Activated CD8-positive, alpha-beta memory T cell treated with anti-CD3 and anti-CD28 coated beads, Interleukin-2, amount 10 ng/mL, durations not matched to agents 7 days and 5 days (primary cell): ENCODE measurements around the gene CXXC5. TPM values are rescaled to one million over a fixed set of nuclear protein-coding genes. Genes with fewer than 3 reads are reported as not detected.

Experiments used
- ATAC-seq: fragments of 150-1000 bp; cut with Tn5 transposase; one replicate; pipeline ENCODE4 v1.10.0; 2021; ENCODE audit warnings: moderate library complexity
- CTCF ChIA-PET: fragments of 350-600 bp; sonication (Branson Sonifier 250); formaldehyde crosslinking; loops from one replicate; lab custom pipeline; 2021; ENCODE audit warnings: antibody characterized with exemption; lab: Charles Lee
- DNase-seq: peaks from one replicate; pipeline ENCODE4 v3.0.0-alpha.2; 2020
- H3K27ac Mint-ChIP-seq: one replicate; pipeline ENCODE4 v1.8.0; 2021; ENCODE audit warnings: mild to moderate bottlenecking, mixed read lengths
- H3K27me3 Mint-ChIP-seq: one replicate; pipeline ENCODE4 v1.8.0; 2021; ENCODE audit warnings: mixed read lengths
- H3K36me3 Mint-ChIP-seq: one replicate; pipeline ENCODE4 v1.8.0; 2021; ENCODE audit warnings: mild to moderate bottlenecking, mixed read lengths
- H3K4me1 Mint-ChIP-seq: one replicate; pipeline ENCODE4 v1.8.0; 2021; ENCODE audit warnings: mixed read lengths
- H3K4me3 Mint-ChIP-seq: one replicate; pipeline ENCODE4 v1.8.0; 2021; ENCODE audit warnings: mild to moderate bottlenecking, moderate library complexity, mixed read lengths
- H3K9me3 Mint-ChIP-seq: one replicate; pipeline ENCODE4 v1.8.0; 2022; ENCODE audit warnings: low read depth, mixed read lengths
- total RNA-seq, 2 experiments: library from RNA; stranded (reverse); gene quantifications; one replicate each; pipeline ENCODE4 v1.2.3, GENCODE V29; 2021

Gene CXXC5
- total RNA-seq, 2 experiments from 2014 or later = 1.8 to 4.1 TPM

DNA sequence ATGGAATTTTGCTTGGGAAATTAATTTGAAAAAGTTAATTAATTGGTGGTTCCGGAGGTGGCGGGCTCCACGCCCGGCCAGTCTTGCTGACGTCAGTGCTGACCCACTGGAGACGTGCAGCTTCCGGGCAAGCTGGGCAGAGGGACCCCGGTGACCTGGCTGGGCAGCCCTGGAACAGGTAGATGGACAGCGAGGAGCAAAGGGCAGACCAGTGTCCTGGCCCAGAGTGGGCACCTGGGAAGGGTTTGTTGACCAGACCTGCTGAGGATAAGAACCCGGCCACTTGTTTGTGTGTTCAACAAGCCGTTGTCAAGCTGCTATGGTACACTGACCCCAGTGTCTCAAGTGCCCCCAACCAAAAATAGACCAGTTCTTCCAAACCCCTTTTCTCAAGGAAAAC is 17.5 kb downstream of the CXXC5 start:
- ATAC-seq = no peak
- Mint-ChIP-seq H3K36me3 (no peaks in the 10 kb centered on the region), H3K4me3 (no peak overlapping the region), H3K27ac (no peak overlapping the region), H3K27me3 (no peaks in the 10 kb centered on the region), H3K4me1 (peaks cover 41% of the 10 kb centered on the region), H3K9me3 (no peaks in the 10 kb centered on the region)
- no peak for DNase-seq
- CTCF ChIA-PET = interaction anchor here (1.1 to 7.5 kb wide), 4 partner anchors 11 to 100 kb away, joined by 3 to 84 read pairs (median 4); no protein-coding TSS in a partner anchor

DNA sequence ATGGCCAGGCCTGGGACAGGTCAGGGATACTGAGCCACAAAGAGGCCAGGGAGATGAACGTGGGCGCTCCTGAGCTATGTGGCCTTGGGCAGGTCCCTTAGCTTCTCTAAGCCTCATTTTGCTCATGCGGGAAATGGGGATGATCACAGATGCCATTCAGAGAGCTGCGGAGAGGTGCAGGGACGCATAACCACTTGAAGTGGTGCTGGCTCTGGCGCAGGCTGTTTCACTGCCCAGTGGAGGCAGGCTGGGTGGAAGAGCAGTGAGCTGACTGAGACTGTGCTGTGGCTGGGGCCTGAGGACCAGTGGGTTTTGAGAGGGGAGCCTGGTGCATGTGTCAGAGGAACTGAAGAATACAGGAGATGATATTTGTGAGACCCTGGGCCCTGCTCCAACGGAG is 18.4 kb downstream of the CXXC5 start:
- H3K27ac Mint-ChIP-seq = peak overlapping the region; percentile 0
- no peak for ATAC-seq

DNA sequence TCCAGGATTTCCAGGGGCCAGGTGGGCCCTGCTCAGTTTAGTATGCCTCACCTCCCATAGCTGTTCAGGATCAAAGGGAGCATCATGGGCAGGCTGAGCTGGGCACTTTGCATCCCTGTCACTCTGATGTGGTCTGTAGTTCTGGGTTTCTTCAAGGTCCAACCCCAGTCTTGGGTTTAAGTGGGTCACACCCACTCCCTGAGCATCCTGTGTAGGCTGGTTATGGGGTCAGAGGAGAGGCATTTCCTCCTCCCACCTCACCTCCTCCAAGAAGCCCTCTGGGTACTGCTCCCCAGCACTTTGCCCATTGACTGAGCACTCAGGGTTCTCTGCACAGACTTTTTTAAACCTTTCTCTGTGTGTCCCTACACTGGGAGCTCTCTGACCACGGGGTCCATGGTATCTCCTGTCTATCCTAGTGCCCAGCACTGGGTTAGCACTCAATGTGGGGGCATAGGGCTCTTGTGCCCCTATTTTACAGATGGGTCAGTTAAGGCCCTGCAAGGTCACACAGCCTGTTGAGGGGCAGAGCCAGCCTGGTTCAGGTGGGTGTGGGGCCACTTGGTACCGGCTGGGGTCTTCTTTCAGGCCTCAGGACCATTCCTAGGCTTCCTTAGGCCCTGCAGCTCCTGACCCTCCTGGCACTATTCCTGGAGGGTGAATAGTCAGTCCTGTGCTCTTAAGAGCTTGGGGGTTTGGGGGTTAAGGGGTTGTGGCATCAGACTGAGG is 19.0 kb downstream of the CXXC5 start:
- Mint-ChIP-seq H3K36me3 (no peaks in the 10 kb centered on the region), H3K27me3 (no peaks in the 10 kb centered on the region), H3K4me3 (no peak overlapping the region), H3K9me3 (no peaks in the 10 kb centered on the region), H3K27ac (peak overlapping the region; percentile 65), H3K4me1 (peaks cover 49% of the 10 kb centered on the region)
- CTCF ChIA-PET = interaction anchor here (1.0 to 7.5 kb wide), 4 partner anchors 33 to 154 kb away, joined by 4 to 84 read pairs (median 6); no protein-coding TSS in a partner anchor
- ATAC-seq = peak; percentile 23
- peak; percentile 70 for DNase-seq

More for the DNA sequence above, 18.4 kb downstream of the CXXC5 start:
- DNase-seq = no peak
- H3K4me3 Mint-ChIP-seq = no peak overlapping the region
- no peaks in the 10 kb centered on the region for H3K36me3 Mint-ChIP-seq
- H3K9me3 Mint-ChIP-seq = no peaks in the 10 kb centered on the region
- H3K4me1 Mint-ChIP-seq = peaks cover 47% of the 10 kb centered on the region
- CTCF ChIA-PET = interaction anchor here (1.2 to 7.5 kb wide), 3 partner anchors 32 to 99 kb away, joined by 5 to 84 read pairs (median 6); no protein-coding TSS in a partner anchor
- H3K27me3 Mint-ChIP-seq = no peaks in the 10 kb centered on the region

DNA sequence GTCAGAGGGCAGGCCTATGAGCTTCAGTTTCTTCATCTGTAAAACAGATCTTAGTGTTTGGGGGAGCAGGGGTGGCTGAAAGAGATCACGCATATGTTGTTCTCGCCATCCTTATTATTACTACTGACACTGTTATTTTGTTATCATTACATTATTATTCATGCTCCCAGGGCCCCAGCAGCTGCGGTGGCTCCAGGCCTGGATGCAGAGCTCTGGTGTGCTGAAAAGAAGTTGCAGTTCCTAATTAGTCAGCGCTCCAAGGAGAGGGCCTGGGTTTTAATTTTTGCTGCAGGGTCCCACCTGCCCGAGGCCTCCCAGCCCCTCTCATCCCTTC is 19.5 kb downstream of the CXXC5 start:
- CTCF ChIA-PET = interaction anchor here (1.0 to 7.5 kb wide), 4 partner anchors 33 to 154 kb away, joined by 4 to 84 read pairs (median 6); no protein-coding TSS in a partner anchor
- H3K4me1 Mint-ChIP-seq = peaks cover 51% of the 10 kb centered on the region
- peak overlapping the region; percentile 65 for H3K27ac Mint-ChIP-seq

DNA sequence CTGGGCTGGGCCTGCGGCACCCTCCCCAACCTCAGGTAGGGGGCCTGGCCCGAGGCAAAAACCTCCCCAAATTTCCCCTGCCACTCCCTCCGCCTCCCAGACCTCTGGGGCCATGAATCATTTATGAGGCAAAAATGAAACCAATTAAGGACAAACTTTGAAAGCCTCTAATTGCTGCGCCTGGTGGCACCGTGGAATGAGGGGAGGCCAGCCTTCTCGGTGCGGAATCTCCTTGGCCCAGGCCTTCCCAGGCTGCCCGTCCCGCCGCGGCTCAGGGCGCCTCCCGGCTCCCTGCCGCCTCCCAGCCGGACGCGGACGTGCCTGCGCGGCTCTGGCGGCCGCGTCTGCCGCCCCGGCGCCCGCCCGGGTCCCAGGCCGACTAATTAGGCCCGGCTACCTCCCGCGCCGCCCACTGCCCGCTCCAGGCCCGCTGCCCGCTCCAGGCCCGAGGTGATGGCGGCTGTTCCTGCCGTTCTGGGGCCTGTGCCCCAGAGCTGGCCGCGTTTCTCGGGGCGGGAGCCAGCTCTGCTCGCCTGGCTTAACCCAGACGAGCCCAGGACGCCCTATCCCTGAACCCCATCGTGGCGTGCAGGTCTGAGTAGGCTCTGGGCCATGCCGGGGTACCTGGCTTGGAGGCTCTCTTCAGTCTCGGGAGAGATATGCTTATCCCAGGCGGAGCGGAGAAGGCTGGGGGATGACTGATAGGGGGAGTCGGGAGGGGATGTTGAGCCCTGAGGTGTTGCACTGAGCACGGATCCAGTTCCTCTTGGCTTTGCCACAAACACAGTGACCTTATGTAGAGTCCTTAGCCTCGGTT is 20.1 kb downstream of the CXXC5 start:
- H3K27me3 Mint-ChIP-seq = no peaks in the 10 kb centered on the region
- H3K36me3 Mint-ChIP-seq = no peaks in the 10 kb centered on the region
- CTCF ChIA-PET = interaction anchor here (0.5 to 7.5 kb wide), 7 partner anchors 14 to 155 kb away, joined by 3 to 84 read pairs (median 6); no protein-coding TSS in a partner anchor
- peaks cover 51% of the 10 kb centered on the region for H3K4me1 Mint-ChIP-seq
- DNase-seq (peak; percentile 65), ATAC-seq (peak; percentile 56)
- no peaks in the 10 kb centered on the region for H3K9me3 Mint-ChIP-seq
- peak overlapping the region; percentile 81 for H3K4me3 Mint-ChIP-seq
- peak overlapping the region; percentile 80 for H3K27ac Mint-ChIP-seq

More for the DNA sequence above, 19.5 kb downstream of the CXXC5 start:
- DNase-seq (no peak), ATAC-seq (no peak)
- Mint-ChIP-seq H3K27me3 (no peaks in the 10 kb centered on the region), H3K9me3 (no peaks in the 10 kb centered on the region), H3K4me3 (peak overlapping the region; percentile 60), H3K36me3 (no peaks in the 10 kb centered on the region)

DNA sequence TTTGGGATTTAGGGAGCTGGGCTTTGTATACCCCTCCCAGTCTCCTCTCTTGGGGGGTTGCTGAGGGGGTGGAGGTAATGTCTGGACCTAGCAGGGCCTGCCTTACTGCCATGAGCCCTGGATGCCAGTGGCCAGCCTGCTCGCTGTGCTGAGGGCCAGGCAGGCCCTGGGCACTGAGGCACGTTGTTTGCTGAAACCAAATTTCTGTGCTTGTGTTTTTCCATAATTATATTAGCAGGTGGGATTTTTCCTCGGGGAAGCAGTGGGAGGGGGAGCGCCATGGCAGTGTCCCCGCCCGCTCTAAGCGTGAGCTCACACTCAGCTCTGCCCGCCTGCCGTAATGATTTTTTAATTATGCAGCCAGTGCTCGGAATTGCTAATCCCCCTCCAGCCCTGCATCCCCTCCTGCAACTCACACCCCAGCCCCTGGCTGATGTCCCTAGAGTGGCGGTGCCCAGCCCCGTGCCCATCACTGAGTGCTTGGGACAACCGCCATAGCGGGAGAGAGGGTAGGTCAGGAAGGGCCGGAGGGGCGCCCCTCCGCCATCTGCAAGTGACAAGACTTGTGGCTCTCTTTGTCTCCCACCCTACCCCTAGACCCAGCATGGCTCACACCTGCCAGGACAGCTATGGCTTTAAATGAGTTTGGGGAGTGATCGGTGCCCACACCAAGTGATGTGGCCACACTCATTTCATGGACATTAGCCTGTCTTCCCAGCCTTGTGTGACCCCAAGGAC is 20.9 kb downstream of the CXXC5 start:
- CTCF ChIA-PET = interaction anchor here (1.2 to 7.5 kb wide), 8 partner anchors 8 to 119 kb away, joined by 3 to 84 read pairs (median 4); no protein-coding TSS in a partner anchor
- Mint-ChIP-seq H3K36me3 (no peaks in the 10 kb centered on the region), H3K27ac (peak overlapping the region; percentile 80), H3K27me3 (no peaks in the 10 kb centered on the region), H3K4me3 (peak overlapping the region; percentile 81), H3K9me3 (no peaks in the 10 kb centered on the region), H3K4me1 (peaks cover 51% of the 10 kb centered on the region)
- ATAC-seq (no peak), DNase-seq (no peak)

DNA sequence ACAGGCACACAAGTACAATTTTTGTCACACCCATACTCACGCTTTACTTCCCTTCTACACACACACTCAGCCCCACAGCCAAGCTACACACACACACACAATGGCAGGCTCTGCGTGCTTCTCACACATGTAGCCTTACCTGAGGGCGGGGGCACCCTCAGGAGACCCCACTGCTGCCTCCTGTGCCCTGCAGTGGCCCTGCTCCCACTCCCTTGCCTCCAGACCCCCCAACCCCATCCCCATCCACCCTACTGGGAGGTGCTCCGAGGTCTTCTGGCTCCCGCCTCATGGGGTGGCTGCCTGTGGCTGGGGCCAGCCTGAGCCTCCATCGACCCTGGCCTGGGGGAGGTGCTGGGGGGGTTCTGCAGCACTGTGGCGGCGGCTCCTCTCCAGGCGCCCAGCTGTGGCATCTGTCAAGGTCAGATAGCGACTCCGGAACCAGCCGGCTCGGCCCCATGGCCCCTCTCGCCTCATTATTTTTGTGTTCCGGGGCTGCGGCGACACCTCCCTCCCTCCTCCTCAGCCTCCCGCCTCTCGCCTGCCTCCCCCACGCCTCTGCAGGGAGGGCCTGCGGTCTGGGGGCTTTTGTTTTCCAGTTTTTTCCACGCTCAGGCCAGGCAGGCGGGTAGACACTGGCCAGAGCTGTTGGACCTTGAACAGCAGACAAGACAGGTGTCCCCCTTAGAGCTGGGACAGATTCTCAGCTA is 21.7 kb downstream of the CXXC5 start:
- no peaks in the 10 kb centered on the region for H3K36me3 Mint-ChIP-seq
- CTCF ChIA-PET = interaction anchor here (0.7 to 7.5 kb wide), 13 partner anchors 9 to 118 kb away, joined by 3 to 84 read pairs (median 4); partner anchors contain the start of gene CXXC5
- H3K4me3 Mint-ChIP-seq = peak overlapping the region; percentile 81
- H3K27ac Mint-ChIP-seq = peak overlapping the region; percentile 80
- no peaks in the 10 kb centered on the region for H3K27me3 Mint-ChIP-seq
- H3K4me1 Mint-ChIP-seq = peaks cover 45% of the 10 kb centered on the region
- ATAC-seq = peak; percentile 32
- peak; percentile 68 for DNase-seq
- no peaks in the 10 kb centered on the region for H3K9me3 Mint-ChIP-seq

DNA sequence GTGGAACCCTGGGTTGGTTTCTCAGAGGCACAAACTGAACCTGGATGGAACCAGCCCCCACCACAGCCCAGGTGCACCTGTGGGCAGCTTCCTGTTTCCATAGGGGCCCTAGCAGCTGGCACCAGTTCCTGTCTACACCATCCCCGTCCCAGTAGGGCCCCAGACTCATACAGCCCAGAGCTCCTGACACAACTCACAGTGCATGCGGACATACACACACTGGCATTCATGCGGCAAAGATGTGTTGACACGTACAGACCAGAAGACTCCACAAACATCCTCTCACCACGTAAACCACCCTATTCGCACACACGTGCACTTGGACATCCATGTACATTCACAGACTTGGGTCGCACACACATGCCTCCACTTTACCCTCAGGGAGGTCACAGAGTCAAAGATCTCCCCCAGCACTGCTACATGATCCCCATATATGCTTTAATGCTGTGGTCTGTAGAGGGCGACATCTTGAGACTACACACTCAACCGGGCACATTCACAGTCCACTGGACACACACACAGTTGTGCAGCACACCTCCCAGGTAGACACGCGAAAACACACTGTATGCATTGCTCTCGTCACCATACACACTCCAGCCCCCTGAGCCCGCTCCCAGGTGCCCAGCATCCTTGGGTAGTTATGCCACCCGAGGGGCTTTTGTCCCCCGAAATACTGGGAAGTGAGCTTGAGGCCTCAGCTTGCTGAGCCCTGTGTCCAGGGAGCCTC is 22.4 kb downstream of the CXXC5 start:
- peak; percentile 35 for ATAC-seq
- Mint-ChIP-seq H3K27ac (peak overlapping the region; percentile 80), H3K36me3 (no peaks in the 10 kb centered on the region), H3K27me3 (no peaks in the 10 kb centered on the region), H3K9me3 (no peaks in the 10 kb centered on the region), H3K4me1 (peaks cover 45% of the 10 kb centered on the region), H3K4me3 (peak overlapping the region; percentile 81)
- CTCF ChIA-PET = interaction anchor here (0.7 to 7.5 kb wide), 16 partner anchors 9 to 117 kb away, joined by 3 to 84 read pairs (median 4); partner anchors contain the start of gene CXXC5
- peak; percentile 66 for DNase-seq

DNA sequence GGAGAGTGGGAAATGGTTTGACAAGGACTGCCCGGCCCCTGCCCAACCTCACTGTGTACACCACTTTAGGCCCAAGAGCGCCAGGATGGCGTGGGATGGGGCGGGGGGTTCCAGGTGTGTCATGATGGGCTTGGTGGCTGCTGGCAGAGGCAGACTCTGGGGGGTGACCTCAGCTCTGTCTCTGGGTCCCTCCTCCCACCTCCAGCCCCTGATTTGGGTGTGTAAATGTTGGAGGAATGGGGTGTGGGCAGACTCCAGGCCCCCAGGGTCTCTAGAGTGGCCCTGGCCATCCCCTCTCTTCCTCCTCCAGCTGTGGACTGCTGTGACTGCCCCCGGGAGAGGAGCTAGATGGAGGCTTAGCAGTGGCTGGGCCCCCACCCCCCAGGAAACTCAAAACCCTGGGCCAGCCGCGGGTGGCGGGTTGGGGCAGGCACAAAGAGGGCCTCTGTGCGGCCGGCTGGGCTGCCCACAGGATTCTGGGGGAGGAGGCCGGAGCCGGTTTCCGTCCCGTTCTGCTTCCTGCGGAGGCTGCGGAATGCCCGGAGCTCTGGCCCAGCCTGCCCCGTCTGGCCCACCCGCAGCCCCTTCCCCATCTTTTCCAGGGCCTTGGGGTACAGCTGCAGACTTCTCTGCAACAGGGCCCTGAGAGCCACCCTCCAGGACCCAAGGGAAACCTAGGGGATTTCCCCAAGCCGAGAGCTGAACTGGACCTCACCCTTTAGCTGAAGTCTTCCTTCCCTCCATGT is 23.1 kb downstream of the CXXC5 start:
- H3K4me3 Mint-ChIP-seq = no peak overlapping the region
- DNase-seq = no peak
- peaks cover 45% of the 10 kb centered on the region for H3K4me1 Mint-ChIP-seq
- H3K27ac Mint-ChIP-seq = peak overlapping the region; percentile 49
- no peak for ATAC-seq
- CTCF ChIA-PET = interaction anchor here (0.9 to 7.5 kb wide), 7 partner anchors 9 to 94 kb away, joined by 3 to 84 read pairs (median 4); no protein-coding TSS in a partner anchor
- no peaks in the 10 kb centered on the region for H3K9me3 Mint-ChIP-seq
- H3K27me3 Mint-ChIP-seq = no peaks in the 10 kb centered on the region
- no peaks in the 10 kb centered on the region for H3K36me3 Mint-ChIP-seq

DNA sequence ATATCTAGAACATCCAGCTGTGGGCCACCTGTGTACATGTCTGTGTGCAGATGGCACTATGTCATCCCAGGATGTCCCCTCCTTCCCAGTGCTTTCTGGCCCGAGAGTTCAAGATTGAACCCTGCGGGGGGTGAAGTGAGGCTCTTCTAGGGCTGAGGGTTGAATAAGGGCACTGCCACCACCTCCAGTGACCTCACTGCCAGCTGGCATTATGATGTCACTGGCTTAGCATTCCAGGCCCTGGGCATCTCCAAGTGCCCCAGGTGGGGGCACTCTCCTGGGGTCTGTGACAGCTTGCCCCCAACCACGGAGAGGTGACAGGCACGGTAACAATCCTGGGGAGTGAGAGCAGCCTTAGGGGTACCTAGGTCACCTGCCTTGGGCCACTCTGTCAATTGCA is 27.1 kb downstream of the CXXC5 start:
- Mint-ChIP-seq H3K4me3 (no peak overlapping the region), H3K27me3 (no peaks in the 10 kb centered on the region)

DNA sequence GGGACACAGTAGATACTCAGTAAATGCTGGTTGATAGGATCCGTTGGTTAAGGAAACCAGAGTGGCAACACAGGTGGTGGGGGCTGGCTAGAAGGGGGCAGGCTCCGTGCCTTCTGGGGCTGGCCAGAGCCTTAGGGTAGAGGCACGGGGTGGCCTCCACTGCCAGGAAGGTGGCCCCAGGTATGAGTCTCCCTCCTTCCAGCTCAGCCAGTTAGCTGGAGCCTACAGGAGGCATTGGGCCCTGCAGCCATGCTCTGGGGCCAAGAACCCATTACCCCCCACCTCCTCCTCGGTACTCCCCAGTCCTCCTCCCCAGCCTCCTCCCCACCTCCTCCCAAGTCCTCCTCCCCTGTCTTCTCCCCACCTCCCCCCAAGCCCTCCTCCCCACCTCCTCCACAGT is 27.7 kb downstream of the CXXC5 start:
- Mint-ChIP-seq H3K4me3 (no peak overlapping the region), H3K27ac (no peak overlapping the region), H3K27me3 (no peaks in the 10 kb centered on the region), H3K9me3 (no peaks in the 10 kb centered on the region), H3K36me3 (no peaks in the 10 kb centered on the region), H3K4me1 (peaks cover 8% of the 10 kb centered on the region)
- DNase-seq = no peak
- ATAC-seq = no peak
- CTCF ChIA-PET = interaction anchor here (1.0 to 2.4 kb wide), 4 partner anchors 20 to 90 kb away, joined by 3 to 11 read pairs (median 4); no protein-coding TSS in a partner anchor

More for the DNA sequence above, 27.1 kb downstream of the CXXC5 start:
- DNase-seq = no peak
- ATAC-seq = no peak
- Mint-ChIP-seq H3K27ac (no peak overlapping the region), H3K4me1 (peaks cover 14% of the 10 kb centered on the region), H3K36me3 (no peaks in the 10 kb centered on the region), H3K9me3 (no peaks in the 10 kb centered on the region)
- CTCF ChIA-PET = interaction anchor here (0.8 to 2.4 kb wide), 5 partner anchors 9 to 90 kb away, joined by 3 to 11 read pairs (median 4); no protein-coding TSS in a partner anchor
